LNCAP (cell line): ENCODE measurements around the gene OR8H2.

Experiments
- CTCF ChIP-seq: fragments of 450-650 bp; IDR thresholded peaks from 2 replicates; pipeline ENCODE4 v1.5.1; 2017; ENCODE audit warnings: mild to moderate bottlenecking

OR8H2 gene

GRCh38 chr11:56152333-56152732, 48.8 kb downstream of the OR8H2 start:
- TF ChIP-seq CTCF = no peak
